GM18517 (cell line): ENCODE data around the gene AGMO.

Experiments
- ATAC-seq: cut with Tn5 transposase; IDR thresholded peaks from one replicate; pipeline ENCODE4 v1.9.1; 2021; ENCODE audit warnings: mild to moderate bottlenecking, moderate library complexity; ENCODE audit not compliant: unreplicated experiment

Gene AGMO

GRCh38 chr7:15561835-15562234 lies at the start of gene AGMO:
Gene AGMO, minus strand, starts transcription at chr7:15562015.
- no peak for ATAC-seq

GRCh38 chr7:15610503-15610902 lies 48.7 kb upstream of the AGMO start:
- ATAC-seq: no peak

DNA sequence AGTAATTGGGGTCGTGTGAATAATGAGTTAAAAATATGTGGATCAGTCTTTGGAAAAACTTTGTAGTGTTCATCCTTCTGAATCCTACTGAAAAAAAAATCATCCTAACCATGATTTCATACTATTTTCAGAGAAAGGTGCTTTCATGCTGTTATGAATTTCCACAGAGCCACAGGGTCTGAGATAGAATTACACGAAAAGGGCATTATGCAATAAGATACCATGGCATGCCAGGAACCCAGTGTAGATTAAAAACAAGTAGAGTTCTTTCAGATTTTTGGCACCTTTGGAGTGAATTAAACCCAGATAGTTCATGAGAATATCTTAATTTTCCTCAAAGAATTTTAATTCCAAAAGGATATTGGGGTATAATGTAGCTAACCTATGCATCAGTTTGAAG lies 47.5 kb upstream of the AGMO start:
- ATAC-seq: no peak

- ATAC-seq: no peak
Observed at GRCh38 chr7:15607529-15608210, 45.9 kb upstream of the AGMO start.

GRCh38 chr7:15606561-15606960 lies 44.7 kb upstream of the AGMO start:
- no peak for ATAC-seq

DNA sequence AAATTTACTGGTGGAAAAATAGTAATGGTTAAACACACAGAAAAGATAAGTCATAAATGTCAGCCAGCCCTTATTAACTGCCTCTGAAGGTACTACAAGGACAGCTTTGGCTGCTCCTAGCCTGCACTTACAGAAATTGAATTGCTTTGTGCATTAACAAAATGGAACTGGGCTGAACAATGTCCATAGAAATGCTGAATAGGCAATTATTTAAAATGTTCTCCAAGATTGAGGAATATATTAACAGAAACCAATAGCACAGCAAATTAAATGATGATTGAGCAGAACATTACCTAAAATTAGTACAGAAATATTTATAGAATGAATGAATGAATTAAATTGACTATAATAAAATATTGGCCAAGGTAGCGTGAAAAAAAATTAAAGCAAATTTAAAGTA lies 42.4 kb upstream of the AGMO start:
- ATAC-seq: no peak

GRCh38 chr7:15603124-15603523 lies 41.3 kb upstream of the AGMO start:
- ATAC-seq: no peak

- ATAC-seq: no peak
Observed at GRCh38 chr7:15602236-15602635, 40.4 kb upstream of the AGMO start.

- no peak for ATAC-seq
Observed at GRCh38 chr7:15601175-15601574, 39.4 kb upstream of the AGMO start.

GRCh38 chr7:15600298-15600697 lies 38.5 kb upstream of the AGMO start:
- no peak for ATAC-seq

GRCh38 chr7:15594461-15594860 lies 32.6 kb upstream of the AGMO start:
- no peak for ATAC-seq

- ATAC-seq: no peak
Observed at GRCh38 chr7:15593382-15593781, 31.6 kb upstream of the AGMO start.

- ATAC-seq: no peak
Observed at GRCh38 chr7:15586266-15586665, 24.5 kb upstream of the AGMO start.

- ATAC-seq: no peak
Observed at GRCh38 chr7:15584575-15584974, 22.8 kb upstream of the AGMO start.

DNA sequence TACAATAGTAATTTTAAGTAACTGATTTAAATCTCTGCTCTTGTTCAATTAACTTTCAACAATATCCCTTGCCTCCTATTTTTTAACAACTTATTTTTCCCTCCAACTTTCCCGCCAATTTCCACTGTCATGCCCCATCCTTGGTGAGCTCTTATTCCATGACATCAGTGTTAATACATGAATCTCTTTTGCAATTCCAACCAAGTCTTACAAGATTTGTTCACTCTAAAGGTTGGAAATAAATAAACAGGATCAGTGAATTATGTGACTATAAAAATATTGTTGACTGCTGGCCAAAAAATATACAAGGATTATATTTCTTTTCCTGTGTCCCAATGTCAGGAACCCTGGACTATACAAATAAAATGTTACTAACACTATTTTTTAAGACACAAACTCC lies 21.0 kb upstream of the AGMO start:
- ATAC-seq: no peak

DNA sequence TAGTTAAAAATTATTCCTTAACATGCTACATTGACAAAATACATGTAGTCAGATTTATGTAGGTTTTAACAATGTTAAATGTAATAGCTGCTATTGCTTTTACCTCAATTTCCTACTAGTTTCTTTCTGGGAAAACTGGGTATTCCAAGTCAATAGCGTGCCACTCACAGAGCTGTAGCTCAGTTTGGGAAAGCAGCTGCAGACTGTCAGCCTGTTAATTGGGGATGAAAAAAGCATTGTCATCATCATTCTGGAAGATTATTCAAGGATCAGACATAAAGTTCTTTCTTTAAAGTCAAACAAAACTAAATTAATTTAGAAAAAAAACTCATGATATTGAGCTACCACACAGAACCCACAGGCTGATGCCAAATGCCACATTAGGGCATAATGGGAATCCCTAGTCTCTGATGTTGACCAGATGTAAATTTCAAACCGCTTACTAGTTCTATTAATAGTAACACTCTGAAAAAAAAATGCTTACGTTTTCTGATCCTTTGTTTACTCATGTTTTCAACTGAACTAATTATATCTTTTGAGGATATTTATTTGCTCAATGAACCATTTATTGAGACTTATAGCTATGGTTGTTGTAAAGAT lies 19.6 kb upstream of the AGMO start:
- ATAC-seq: no peak

DNA sequence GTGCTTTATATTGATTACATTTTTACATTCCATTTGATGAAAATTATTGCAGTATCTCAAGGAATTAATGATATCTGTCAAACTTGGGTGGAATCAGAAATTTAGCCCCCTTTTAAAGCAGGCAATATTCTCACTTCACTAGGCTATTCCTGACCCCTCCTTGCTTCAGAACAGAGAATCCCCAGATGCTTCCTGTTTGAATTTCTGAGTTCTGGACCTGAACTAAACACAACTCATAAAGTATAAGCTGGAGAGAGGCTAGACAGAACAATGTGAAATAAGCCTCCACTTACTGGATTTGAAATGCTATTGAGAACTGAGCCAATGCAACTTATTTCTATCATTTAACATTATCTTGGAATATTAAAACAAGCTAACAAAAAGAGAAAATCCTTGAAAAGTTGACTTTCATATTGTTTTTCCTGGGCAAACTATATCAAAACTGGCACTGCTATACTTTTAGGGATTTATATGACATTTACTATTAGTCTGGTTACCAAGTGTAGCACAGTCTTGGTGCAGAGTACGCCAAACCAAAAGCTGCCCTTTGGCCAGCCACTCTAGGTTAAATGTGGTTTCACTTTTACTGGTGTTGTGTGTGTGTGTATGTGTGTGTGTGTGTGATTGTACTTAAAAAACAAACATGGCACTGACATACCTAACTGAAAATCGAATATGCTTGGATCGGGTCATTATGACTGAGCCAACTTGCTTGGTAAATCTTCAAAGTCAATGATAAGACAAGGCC lies 19.0 kb upstream of the AGMO start:
- no peak for ATAC-seq

DNA sequence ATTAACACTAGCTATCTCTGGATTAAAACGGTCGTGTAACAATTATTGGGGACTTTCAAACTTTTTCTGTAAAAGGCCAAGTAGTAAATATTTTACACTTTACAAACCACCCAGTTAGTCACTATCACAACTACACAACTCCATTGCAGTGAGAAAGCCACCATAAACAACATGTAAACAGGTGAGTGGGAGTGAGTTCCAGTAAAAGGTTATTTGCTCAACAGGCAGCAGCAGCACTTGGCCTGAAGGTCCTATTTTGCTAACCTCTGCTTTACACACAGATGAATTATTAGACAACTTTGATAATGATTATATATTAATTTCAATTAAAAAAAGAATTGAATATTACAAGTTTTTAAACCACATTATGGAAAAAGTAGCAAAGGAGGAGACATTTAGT lies 15.8 kb upstream of the AGMO start:
- no peak for ATAC-seq

DNA sequence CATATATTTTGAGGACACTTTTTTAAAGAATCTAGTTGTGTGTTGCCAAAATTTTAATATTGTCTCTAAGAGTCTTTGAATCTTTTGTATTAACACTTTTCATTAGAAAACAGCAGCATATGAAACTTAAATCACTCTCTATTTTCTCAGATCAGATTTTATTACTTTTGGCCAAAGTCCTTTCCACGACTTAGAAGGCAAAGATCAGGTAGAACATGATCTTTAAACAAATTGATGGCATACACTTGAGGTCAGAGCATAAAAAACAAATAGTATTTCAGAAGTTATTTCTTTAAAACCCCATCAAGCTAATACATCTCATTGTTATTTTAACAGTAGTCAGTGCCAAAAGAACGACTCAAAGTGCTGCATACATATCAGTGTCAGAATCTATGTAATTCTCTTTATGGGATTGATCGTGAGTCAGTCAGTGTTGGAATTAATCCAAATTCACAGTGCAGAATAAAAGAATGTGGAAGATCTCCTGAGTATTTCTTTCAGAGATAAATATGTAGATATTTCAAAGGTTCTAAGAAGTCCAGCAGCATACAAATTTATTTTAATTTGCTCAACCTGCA lies 9.6 kb upstream of the AGMO start:
- ATAC-seq: no peak

GRCh38 chr7:15567652-15568051 lies 5.8 kb upstream of the AGMO start:
- ATAC-seq: no peak

- ATAC-seq: no peak
Observed at GRCh38 chr7:15567036-15567435, 5.2 kb upstream of the AGMO start.

- no peak for ATAC-seq
Observed at GRCh38 chr7:15566476-15566875, 4.7 kb upstream of the AGMO start.
